GM19438 (cell line): ENCODE measurements around the gene NUDT2.
"Not testable (repeated sequence)": the region's sequence is repeated elsewhere in the genome, so short reads cannot be mapped to it uniquely, and the experiment has no call there.

Source experiments
- ATAC-seq: cut with Tn5 transposase; IDR thresholded peaks from one replicate; pipeline ENCODE4 v1.9.1; 2021; ENCODE audit warnings: low read depth; ENCODE audit not compliant: unreplicated experiment

The NUDT2 gene

DNA sequence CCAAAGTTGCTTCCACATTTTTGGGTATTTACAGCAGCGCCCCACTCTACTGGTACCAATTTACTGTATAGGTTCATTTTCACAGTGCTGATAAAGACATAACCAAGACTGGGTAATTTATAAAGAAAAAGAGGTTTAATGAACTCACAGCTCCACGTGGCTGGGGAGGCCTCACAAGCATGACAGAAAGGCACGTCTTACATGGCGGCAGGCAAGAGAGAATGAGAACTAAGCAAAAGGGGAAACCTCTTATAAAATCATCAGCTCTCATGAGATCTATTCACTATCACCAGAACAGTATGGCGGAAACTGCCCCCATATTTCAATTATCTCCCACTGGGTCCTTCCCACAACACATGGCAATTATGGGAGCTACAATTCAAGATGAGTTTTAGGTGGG is 39.4 kb downstream of the NUDT2 start:
- ATAC-seq = not testable (repeated sequence)

DNA sequence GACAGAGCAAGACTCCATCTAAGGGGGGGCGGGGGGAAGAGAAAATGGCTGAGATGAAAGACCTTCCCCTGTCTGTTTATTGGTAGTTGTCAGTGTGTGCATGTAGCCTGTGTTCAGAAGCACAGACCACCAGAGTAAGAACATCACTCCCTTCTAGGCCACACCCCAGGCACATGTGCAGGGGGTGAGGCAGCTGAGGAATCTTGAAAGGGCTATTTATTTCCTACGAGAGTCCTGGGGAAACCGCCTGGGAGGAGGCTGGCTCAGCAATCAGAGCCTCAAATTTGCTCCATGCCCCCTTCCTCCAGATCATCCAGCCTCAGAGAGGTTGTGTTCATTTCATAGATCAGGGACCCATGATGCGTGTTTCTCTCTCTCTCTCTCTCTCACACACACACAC is 40.3 kb downstream of the NUDT2 start:
- ATAC-seq = no peak

DNA sequence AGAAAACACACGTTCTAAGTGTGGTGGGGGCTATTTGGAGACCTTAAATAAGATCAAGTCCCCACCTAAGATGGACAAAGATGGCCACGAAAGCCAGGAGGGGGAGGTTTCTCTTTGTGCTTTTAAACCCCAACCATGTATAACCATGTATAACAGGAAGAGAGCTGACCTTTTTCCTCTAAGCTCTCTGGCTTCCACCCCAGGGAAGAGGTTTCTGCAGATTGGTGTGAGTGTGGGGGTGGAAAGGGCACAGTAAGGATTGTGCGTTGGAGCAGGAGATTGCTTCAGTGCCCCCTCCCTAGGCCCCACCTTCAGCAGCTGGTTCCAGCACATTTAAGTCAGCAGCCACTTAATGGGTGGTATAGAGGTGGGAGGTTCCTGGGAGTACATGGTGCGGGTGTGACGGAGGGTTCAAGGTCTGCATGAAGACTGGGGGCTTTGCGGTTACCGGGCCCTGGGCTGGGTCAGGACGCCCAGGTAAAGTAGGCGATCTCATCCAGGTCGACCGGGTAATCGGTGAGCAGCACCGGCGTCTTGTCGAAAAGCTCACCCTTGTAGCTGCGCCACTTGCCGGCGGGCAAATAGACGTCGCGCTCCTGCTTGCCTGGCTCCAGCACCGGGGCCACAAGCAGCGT is 41.1 kb downstream of the NUDT2 start:
- no peak for ATAC-seq

DNA sequence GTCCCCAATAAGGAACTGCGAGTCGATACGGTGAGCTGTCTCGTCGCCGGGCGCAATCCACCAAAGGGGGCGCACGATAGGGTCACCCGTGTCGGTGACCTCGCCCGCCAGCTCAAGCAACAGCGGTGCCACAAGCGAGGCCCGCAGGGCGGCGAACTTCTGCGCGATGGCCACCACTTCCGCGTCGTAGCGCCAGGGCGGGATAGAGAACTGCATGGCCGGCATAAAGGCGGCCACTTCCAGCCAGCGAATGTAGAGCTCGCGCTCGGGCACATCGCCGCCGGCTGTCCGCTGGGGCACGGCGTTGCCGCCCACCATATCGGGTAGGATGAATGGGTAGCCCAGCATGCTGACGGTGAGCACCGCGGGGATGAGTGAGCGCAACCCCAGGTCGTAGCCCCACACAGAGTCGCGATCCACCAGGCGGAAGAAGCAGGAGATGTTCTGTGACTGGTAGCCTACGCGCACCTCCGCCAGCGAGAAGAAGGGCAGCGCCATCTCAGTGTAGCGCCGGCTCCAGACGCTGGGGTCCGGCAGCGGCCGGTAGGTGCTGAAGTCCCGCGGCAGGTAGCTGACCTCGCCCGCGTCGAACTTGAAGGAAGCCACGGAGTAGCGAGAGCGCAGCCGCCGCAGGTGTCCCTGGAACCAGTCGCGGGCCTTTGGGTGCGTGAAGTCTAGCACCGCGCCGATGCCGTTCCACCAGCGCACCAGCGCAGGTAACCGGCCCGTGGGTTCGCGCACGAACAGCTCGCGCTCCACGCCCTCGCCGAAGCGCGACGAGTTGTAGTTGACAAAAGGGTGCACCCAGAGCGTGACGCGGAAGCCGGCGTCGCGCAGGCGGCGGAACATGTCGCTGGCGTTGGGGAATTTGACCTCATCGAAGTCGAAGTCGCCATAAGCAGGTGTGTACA is 41.9 kb downstream of the NUDT2 start:
- ATAC-seq = no peak

DNA sequence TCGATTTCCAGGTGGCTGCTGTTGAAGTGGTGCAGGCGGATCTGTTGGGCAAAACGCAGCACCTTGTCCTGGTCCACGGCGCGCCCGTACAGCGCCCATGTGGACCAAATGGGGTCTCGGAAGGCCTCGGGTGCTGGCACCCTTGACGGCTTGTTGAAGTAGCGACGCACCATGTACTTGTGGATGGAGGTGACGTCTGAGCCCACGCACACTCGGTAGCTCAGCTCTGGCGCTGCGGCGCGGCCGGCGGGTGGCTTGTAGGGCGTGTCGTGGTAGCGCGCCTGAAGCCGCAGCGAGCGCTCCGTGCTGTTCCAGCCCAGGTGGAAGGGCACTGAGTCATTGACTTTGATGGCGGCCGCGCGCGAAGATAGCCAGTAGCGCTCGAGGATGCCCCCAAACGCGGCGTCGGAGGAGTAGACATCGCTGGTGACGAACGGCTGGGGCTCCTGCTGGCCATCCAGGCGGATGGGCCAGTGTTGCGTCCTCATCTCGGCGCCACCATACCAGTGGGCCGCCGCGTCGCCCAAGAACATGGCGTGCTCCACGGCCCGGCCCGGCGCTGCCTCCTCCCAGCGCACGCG is 42.6 kb downstream of the NUDT2 start:
- ATAC-seq = no peak

DNA sequence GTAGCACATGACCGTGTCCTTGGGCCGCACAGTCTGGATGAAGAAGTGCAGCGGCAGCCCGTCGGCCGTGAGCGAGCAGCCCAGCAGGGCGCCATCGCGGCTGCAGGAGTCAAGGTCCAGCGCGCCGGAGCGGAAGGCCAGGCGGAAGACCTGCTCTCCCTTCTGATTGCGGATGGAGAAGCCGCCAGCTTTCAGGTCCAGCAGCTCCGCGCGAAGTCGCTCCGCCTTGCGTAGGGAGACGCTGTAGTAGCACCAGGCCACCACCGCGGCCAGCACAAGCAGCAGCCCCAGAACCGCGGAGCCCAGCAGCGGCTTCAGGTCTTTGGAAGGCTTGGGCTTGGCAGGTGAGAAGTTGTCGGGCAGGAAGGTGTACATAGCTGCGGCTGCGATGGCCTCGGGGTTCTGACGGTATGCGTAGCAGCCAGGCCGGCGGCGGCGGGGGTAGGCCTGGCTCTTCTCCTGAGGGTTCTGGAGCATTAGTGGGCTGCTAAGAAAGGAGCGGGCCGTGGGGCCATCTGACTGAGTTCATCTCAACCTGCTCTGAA is 43.2 kb downstream of the NUDT2 start:
- ATAC-seq = no peak

DNA sequence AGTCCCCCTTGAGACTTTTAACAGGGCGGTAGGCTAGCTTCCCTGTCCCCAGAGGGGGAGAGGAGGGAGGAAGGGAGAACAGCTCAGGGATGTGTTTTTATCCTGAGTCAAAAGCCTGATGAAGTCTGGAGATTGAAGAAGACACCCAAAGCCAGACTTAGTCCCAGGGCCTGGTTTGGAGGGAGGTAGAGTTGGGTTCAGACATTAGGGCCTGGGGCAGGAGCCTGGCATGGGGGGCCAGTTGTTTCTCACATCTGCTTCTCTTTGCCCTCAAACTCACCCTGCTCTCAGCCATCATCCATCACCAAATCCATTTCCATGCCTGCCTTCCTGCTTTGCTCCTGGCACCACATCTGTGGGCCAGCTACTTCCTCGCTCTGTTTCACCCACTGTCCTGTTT is 44.4 kb downstream of the NUDT2 start:
- ATAC-seq = no peak

DNA sequence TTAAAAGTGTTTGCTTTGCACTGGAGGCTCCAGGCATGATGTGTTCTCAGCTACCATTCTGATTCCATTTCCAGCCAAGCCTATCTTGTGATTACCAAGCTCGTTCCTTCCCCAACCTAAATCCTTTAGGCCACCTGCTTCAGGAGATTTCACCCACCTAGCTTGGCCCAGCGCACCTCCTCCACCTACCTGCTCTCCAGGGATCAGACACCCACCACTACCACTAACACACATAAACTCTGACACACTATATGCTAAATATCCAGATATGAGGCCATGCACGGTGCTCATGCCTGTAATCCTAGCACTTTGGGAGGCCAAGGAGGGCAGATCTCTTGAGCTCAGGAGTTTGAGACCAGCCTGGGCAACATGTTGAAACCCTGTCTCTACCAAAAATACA is 45.0 kb downstream of the NUDT2 start:
- no peak for ATAC-seq

DNA sequence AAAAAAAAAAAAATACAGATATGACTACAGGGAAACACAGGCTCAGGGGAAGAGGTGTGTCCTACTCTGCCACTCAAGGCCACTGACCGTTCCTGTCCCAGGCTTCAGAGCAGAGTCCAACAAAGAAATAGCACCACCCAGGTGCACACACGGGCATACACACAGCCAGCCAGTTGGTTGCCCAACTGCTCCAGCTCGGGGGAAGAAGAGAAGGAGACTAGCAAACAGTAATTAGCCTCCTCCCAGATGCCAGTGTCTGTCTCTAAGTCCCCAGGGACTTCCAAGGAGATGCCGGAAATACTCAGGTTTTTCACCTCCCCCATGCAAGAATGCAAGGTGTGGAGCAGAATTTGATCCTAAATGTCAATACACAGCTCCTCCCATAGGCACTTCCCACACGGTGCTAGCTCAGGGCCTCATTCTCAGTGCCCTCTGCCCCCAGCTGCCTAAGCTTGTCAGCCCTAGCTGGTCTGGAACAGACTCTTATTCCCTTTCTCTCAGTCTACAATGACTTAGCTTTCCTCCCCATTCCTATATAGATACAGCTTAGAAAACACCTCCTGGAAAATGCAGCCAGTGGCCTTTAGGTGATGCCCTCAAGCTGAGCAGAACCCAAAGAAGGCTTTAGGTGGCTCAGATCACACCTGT is 45.7 kb downstream of the NUDT2 start:
- no peak for ATAC-seq

DNA sequence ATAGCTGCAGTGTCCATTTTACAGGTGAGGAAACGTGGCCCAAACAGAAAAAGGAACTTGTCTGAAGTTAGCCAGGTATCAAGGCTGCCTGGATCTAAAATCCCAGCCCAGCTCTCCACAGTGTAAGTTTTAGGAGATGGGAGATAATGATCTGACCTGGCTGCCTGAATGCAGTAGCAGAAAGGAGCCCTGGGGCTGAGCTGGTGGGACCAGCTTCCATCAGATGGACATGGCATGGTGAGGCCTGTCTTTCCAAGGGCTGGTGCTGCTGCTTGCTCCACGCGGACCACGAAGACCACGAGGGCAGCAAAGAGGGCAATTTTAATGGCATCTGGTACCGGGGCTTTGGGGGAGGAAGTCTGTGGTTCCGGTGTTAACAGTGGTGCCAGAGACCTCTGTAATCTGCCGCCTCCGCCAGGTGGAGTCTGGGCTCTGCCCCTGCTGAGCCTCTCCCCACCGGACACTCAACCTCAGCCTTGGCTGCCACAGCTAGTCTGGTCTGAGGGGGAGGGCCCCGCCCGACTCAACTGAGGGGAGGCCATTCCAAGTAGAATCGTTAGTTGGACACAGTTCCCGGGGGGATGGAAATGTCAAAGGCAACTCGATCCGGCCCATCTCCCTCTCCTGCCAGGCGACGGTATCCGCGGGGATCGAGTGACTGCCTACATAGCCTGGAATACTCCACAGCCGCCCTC is 46.7 kb downstream of the NUDT2 start:
- ATAC-seq = peak; percentile 31

DNA sequence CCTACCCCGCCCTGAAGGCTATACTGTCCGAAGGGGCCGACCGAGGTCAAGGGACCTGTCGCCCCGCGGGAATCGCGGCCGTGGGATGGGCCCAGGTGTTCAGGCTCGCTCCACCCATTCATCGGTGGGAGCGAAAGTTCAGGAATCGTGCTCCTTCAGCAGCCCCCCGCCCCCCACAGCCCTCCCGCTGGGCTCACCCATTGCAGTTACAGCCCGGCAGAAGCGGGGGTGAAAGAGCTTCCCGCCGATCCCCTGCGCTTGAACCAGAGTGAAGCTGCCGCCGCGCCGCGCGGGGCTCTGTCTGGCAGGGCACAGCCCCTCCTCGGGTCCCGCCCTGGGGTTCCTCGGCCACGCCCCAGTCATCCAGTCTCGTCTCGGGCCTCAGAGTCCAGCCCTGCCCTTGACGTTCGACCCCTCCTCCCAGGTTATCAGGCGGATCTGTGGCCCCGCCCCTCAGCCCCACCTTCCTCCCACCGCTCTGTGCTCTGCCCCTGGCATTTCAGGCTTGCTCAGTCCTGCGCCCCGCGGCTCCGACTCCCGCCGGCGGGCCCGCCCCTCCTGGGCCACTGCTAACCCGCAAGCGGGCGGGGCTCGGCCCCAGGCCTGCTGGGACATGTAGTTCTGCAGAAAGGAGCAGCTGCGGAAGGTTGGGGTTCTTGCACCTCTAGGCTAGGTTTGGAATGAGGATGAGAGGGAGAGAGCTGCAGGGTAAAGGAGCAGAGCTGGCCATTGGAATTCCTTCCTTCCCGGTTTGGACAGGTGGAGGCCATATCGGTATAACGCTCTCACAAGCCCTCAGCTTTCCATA is 47.4 kb downstream of the NUDT2 start, which contains the start of gene MYORG:
TSS of gene MYORG (minus strand) at position 303 of the 808 bp plus-strand sequence. CDS start 3,955 bp downstream, outside the sequence.
- ATAC-seq = peak; percentile 83

DNA sequence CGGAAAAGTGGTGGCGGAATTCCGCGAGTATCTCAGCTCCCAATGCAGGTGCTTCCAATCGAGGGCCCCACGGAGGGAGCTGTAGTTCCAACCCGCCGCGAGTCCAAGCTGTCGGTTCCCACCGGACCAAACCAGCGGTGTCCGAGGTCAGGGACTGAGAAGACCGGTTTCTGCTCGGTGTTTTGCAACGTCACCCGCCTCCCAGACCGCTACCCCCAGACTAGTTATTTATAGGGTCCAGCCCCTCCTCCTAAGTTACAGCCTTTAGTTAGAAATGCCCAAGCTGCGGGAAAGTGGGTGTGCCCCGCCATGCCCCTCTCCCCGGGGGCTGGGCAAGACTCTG is 48.0 kb downstream of the NUDT2 start:
- ATAC-seq = no peak

DNA sequence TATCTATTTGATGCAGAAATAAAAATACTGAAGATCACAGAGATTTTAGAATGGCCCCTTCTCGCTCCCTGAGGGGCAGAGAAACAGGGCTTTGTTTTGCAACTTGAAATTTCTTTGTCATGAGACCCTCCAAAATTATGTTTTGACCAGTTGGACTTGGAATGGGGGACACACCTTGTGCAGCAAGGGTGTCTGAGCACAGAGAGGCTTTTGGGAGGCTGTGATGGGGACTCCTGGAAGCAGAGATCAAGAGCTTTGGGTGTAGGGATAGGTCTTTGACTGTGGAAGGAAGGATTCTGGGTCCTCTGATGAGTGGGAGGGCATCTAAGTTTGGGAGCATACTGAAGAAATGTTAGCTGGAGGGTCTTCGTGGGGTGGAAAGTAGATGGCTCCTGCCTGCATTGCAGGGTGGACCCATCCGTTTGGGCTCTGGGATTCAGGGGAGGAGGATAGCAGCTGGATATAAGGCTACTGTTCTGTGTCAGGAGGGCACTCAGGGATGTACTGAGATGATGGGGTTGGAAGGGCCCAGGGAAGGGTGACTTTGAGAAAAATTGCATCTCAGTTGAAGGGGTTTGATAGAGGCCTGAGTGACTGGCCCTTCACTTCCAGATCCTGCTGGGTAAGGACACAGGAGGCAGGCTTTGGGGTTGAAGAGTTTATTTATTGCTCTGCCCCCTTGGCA is 49.1 kb downstream of the NUDT2 start:
- ATAC-seq = no peak

DNA sequence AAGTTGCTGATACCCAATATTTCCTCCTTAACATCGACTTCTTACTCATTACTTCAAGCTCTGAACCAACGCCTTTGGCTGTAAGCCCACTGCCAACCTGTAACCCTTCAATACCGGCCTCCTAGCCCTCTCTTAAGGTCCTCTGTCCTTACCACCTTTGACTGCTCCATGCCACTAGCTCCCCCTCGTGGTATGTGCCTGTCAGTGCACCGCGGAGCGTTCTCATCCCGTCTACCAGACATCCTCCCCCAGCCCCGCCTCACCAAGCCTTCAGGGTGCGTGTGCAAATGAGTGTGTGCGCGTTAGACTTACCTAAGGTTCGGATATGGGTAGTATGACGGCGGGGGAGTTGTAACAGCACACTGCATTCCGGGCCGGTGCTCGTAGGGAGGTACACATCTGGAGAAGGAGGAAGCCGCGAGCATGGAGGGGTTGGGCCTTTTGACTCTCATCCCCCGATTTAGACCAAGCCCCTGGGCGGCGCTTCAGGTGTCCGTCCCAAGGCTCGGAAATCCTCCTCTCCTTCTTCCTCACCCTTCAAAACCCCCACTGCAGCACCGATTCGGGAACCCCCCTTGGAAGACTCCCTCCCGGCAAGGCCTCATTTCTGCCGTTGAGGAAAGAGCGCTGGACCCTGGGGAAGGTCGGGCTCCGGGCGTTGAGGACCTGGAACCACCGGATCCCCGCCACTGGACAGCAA is 50.1 kb downstream of the NUDT2 start:
- no peak for ATAC-seq

DNA sequence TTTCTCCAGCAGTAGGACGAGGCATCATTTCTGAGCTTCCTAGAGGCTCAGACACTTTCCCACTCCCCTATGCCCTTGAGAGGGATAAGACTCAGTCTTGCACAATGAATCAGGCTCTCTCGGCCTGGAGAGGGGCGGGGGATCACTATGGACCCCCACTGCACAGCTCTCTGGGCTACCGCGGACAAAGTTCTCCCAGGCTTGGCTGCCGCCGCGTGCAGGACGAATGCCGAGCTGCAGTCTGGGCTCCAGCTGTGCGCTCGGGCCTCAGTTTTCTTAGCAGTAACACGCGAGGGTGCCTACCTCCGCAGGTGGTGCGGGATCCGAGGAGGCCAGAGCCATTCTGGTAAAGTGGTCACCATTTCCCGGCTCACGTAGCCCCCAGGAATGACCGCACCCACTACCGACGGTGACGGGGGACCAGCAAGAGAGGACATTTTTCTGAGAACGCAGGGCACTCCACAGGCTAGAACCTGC is 50.7 kb downstream of the NUDT2 start:
- no peak for ATAC-seq

DNA sequence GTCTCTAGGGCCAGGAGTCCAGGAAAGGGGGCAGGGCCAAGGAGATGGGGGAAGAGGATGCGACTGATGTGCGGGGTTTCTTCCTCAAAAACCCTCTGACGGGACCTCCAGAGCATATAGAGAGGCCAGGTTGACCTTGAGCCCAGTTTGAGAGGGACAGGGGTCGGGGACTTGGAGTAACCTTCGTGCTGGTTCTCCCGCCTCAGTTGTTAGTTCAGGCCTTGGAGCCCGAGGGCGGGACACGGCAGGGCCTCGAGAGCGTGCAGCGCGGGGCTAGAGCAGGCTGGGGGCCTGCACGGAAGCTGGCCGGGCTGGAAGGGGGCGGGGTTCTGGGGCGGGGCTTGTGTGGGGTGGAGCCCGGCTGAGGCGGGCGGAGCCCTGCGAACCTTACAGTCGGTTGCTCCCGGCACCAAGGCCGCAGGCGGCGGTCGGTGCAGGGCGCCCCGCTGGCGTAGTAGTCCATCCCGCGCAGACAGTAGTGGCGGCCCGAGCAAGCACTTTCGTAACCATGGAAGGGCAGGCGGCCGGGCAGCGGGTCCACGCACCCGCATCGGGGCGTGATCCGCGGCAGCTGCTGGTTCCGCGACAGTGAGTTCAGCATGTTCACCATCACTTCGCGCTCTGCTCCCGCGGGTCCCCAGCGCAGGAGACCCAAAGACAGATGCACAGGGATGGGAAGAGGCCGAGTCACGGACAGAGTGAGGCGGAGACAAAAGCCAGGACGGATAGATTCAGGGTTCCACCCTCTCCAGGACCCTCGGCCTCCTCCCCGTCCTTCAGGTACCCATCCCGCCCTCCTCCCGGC is 51.3 kb downstream of the NUDT2 start:
- peak; percentile 33 for ATAC-seq

DNA sequence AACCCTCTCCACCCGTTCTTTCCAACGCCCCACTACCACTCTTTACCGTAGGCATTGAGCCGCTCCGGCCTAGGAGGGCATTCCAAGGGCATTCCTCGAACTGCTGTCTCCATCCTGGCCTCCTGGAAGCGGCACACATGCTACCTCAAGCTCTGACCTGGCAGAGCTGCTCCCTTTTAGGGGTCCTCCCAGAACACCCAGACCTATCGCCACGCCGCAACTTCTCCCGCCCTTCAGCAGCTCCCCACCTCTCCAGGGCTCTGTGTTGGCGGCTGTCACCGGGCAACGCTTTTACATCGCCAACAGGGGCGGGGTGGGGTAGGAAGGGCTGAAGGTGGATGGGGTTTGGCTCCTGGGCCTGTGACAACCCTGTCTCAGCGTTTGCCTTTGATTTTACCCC is 52.0 kb downstream of the NUDT2 start:
- ATAC-seq = no peak
